ENCODE data around the gene TBC1D19.

GRCh38 chr4:26763063-26763462 lies 179.2 kb downstream of the TBC1D19 start:
- TF ChIP-seq CTCF (IDR thresholded peaks at IDR 0.05; ENCODE audit: low read length) (no peak), EZH2 (IDR thresholded peaks at IDR 0.05; ENCODE audit: borderline replicate concordance, low read length) (no peak)
